ENCODE data around the gene TMCC2.

The TMCC2 gene

DNA sequence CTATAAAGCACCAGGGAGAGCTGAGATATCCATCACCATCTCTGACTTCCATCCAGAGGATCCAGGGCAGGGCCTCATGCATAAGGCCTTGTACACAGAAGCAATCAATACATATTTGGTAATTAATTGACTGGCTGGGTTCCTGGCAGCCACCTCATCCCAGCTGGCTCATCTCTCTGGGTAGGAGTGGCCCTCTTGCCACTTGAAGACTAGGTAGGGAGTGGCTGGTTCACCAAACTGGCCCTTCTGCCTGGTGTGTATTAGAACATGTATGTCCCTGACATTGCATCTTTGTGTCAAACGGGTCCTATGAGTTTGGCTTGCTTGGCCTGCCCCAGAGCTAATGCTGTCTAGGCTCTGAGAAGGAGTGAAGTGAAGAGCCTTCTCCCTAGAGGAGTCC lies 82.0 kb downstream of the TMCC2 start:
- no peak for DNase-seq

DNA sequence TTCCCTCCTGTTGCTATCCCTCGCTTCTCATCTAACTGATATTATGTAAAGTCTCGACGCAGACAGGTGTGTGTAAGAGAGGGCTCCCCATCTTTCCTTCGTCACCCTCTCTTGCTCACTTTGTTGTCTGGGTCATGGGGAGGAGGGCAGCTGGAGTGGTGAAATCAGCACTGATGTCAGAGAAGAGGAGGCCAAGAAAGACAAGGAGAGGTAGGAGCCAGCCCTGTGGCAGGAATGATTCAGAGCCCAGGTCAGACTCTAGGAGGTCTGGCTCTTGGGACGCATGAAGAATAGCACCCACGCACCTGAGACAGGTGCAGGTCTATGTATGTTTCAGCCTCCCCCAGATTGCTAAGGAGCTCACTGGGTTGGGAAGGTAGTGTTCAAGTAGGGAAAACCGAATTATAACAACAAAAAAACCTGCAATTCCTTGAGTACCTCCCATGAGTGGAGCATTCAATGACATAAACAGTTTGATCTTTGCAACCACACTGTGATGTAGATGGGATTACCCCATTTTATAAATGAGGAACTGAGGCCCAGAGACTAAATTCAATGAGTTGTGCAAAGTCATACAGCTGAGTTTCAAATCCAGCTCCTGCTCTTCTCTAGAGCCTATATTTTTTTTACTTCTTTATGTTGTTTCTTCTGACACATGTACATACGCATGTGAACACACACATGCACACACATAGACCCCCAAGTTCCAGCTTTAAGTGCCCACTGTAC lies 83.4 kb downstream of the TMCC2 start:
- no peak for DNase-seq

DNA sequence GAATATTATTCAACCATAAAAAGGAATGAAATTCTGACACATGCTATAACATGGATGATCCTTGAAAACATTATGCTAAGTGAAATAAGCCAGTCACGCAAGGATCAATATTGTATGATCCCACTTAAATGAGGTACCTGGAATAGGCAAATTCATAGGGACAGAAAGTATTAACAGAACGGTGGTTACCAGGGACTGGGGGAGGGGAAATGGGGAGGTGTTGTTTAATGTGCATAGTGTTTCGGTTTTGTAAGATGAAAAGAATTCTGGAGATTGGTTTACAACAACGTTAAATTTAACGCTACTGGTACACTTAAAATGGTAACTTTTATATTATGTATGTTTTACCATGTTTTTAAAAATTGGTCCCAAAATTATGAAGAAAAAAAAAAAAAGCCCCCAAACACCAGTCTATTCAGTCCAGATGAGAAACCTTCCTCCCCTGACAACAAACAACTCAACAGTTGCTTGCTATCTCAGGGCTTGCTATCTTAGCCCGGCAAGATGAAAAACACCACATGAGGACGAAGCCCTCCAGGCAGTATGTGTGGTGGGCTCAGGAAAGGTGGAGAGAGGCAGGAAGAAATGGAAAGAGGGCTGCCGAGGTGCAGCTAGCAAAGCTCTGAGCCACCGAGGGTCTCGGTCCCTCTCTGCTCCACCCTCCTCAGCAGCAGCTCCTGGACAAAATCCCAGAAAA lies 85.3 kb downstream of the TMCC2 start:
- DNase-seq = no peak

DNA sequence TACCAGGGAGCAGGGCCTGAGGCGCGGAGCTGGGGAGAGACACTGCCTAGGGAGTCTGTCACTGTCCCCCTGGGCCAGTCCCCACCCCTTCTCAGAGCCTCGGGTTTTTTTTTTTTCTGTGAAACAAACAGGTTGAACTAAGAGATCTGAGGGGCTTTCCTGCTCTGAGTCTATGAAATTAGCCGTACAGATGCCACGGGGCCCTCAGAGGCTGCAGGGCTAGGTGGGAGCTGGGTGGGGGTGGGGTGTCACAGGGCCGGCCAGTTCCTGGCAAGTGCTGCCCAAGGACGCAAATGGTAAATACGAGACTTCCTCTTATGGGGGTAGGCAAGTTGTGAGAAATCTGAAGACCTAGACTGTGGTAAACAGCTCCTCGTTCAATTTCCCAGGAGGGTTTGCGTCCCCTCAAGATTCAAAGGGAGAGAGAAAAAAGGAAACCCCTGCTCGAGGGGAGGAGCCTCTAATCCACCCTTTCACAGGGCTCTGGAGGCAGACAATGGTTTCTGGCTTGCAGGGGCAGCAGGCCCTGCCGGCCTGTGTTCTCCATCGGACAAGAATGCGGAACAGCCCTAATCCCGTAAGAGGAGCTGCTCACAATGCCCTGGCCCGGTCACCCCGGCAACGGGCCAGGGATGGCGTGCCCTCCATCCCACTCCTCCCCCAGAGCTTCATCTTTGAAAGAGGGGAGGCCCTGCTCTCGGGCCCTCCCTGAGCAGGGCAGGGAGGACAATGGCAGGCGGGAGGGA lies 86.0 kb downstream of the TMCC2 start:
- DNase-seq = peak; percentile 92

DNA sequence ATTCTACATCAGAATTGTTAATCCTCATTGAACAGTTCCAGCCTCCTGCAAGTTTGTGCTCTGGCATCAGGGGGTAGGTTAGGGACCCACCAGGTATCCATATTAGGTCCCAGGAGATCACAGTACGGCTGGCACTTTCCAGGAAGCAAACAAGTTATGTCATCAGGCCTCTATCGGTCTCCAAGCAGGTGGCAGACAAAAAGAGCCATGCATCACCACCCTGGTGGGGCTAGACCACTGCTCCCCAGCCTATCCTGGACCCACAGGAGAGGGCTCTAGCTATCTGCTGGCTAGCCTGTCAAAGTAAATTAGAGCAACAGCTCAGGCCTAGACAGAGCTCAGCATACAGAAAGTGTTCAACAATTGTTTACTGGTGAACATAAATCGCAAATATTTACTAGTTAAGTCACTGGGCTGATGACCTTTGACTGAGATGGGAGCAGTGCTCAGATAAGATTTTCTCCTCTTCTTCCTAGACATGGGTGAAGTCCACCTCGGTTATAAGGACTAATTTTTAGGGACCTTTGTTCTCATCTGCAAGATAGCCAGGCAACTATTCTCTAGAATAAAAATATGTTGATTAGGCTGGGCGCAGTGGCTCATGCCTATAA lies 87.4 kb downstream of the TMCC2 start:
- no peak for DNase-seq

DNA sequence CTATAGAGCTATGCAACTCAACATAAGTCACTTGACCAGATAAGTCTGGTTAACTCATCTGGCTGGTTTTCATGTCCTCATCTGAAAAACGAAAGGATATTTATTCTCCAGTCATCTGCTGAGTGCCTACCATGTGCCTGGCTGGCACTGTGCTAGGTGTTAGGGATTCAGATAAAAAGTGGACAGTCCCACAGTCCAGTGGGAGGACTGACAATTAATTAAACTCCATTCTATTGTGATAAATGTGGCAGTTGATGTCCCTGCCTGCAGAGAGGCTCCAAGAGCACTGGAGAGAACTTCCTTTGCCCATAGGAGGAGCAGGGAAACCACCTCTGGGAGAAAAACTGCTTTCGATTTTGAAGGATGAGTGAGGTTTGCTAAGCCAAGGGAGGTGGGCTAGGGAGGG lies 88.4 kb downstream of the TMCC2 start:
- DNase-seq = no peak

DNA sequence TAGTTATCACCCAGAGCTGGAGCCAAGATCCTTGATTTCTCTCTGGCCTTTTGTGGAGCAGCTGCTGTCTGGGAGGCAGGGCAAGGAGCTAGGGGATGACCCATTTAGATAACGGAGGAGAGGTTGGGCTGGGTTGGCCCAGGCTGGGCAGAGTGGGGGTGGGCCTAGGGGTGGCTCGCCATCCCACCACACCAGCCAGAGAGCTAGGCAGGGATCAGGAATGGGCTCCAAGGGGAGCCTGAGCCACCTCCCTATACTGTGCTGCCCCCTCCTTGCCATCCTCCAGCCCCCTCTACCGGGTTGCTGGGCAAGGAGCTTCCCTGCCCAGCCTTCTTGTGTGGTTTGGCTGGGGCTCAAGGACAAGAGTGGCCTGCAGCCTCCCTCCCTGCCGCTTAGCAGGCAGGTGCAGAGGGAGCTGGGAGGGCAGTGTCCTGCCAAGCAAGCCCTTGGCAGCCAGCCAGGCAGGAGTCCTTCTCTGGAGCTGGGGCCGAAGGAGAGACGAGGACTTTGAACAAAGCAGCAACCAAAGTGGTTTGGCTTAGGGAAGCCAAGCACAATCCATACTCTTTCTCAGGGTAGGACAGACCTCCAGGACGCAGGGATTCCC lies 89.7 kb downstream of the TMCC2 start:
- DNase-seq = peak; percentile 66

DNA sequence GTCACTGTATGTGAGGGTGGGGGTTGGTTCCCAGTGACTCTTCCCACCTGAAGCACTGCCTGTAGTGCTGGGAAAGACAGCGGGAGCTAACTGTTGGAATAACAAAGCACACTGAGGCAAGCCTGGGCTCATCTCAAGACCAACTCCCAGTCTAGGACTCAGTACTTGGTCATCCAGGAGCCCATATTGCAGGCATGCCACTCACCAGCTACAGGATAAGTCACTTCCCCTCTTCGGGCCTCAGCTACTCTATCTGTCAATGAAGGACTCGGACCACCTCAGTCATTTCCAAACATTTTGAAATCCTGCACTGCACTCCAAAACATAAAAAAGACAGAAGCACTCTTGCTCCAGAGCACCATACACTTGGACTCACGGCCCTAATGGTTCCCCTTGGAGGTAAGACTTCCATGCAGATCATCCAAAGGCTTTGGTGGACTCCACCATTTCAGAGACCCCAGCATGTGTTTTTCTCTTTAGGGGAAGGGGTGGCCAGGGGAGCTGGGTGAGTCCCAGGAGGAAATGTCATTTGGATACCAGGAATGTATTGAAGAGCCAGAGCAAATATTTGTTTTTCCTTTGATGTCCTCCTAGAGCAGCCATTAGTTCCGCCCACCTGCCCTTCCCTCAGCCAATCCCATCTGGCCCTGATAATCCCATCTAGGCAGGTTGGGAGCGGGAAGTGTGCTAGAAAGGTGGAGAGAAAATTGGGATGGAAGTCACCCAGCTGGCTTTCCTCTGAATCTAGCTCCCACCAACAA lies 90.7 kb downstream of the TMCC2 start:
- DNase-seq = peak; percentile 54

DNA sequence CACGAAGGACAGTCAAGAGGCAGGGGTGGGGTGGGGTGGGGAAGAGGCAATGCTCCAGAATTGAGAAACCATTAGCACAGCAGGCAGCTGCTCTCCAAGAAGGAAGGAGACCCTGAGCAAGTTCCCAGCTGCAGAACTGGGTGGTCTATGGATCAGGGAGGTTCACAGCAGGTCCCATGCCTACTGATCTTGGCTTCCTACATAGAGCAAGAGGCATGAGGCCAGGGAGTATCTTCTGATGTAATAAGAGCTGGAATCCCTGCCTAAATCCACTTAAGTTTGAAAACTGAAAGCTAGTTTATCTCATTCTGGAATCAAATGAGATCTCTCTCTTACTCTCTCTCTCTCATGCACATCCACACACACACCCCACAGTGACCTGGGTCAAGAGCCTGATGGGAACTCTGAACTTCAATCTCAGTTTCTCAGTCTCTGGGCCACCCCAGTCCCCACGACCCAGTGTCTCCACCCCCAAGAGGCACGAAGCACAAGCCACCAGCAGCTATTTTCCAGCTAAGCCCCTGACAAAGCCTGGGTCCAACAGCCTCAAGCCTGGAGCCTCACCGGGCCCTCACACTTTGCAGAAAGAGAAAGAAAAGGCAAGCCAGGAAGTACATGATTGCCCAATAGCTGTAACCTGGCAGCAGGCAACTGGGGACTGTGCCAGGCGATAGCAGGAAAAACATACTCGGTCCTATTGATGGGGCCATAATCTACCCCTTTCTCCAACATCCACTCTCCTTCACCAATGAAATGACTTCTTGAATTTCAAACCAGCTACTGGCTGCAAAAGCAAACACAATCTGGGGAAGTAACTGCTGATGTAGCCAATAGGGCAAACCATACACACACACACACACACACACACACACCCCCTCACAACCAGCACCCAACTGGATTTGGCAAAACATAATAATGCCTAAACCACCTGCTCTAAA lies 91.6 kb downstream of the TMCC2 start:
- peak; percentile 65 for DNase-seq

DNA sequence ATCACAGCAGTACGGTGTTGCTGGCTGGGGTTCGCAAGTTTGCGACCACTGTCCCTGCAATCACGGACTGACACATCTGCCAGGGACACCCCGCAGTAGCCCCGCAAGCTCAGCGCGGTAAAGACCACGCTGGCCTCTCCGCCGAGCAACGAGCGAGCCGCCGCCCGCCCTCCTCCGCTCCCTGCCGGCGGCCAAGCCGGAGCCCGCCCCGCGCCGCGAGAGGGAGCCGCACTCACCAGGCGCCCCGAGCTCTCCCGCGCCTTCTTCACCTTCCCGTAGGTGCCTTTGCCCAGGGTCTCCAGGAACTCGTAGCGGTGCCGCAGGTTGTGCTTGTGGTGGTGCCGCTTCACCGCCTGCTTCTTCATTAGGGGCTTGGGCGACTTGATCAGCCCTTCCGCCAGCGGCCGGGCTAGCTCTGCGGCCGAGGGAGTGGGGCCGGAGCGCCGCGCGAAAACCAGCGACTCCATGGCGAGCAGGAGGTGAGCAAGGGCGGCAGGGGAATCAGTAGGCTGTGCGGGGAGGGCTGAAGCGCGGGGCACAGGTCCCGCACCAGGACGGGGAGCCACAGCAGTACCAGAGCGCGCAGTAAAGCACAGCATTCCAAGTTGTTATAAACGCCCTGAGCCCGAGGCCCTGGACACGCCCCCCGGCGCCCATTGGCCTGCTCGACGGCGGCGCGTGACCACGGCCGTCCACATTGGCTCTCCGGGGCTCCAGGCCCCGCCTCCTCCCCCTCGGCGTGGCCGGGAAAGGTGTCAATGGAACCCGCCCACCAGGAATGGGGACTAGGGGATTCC lies 93.6 kb downstream of the TMCC2 start, which contains the start of gene NUAK2:
NUAK2 (minus strand) TSS at position 584 of the 797 bp plus-strand sequence; CDS start at position 467, 117 bp downstream.
- peak; percentile 99 for DNase-seq

DNA sequence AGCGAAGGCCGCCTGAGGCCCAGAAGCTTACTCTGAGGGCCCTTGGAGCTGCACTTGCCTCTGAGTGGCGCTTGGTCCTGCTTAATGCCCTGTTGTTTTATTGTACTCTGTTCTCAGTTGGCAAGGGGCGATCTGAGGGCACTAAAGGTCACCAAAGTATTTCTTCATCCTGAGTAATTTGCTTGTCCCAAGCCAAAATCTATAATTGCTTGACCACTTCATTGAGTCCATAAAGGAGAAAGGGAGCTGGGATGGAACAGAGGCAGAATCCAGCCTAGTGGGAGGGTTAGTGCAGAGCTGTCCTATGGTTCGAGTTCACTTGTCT lies 94.2 kb downstream of the TMCC2 start:
- DNase-seq = no peak
